Measurements from ENCODE around the gene MRPS12. TPM values are rescaled to one million over a fixed set of nuclear protein-coding genes. Genes with fewer than 3 reads are reported as not detected.

MRPS12 gene
- polyA plus RNA-seq, 3 donors: 17.2 to 81.5 (median 73.0) TPM

DNA sequence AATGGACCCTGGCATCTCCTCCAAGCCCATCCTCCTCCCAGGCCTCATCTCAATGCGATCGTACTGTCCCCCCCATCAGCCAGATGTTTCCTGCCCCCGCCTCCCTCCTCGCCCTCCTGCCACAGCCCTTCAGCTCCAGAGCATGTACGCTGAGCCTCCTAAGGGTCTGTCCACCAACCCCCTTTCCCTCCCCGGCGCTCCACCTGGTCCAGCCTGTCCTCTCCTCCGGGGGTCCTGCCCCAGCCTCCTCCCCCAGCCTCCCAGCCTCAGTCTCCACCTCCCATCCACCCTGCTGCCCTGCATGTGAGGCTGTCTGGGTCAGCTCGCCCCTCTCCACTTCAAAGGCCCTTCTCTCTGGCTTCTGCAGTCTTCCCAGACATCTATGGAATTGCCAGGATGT, 35.8 kb upstream of the MRPS12 start:
- H3K36me3 ChIP-seq (replicated peaks in 1 of 2; ENCODE audit: control insufficient read depth in 1 of 2, insufficient read depth in 2 of 2, low read length in 2 of 2): peaks cover 22 to 31% of the 10 kb centered on the region in 2 donors
- H3K9ac ChIP-seq (ENCODE audit: insufficient read depth, low read length, poor library complexity, severe bottlenecking): no peak overlapping the region
- DNase-seq: no peak
- no peaks in the 10 kb centered on the region for H3K9me3 ChIP-seq (replicated peaks in 1 of 2; ENCODE audit: control insufficient read depth in 1 of 2, insufficient read depth in 1 of 2, low read length in 2 of 2)
- H3K4me1 ChIP-seq (ENCODE audit: control insufficient read depth in 1 of 2, insufficient read depth in 2 of 2, low read length in 2 of 2): peaks cover 8 to 10% of the 10 kb centered on the region in 2 donors
- H3K4me2 ChIP-seq (replicated peaks; ENCODE audit: extremely low read depth, low read length, poor library complexity, severe bottlenecking): no peak overlapping the region
- H3K4me3 ChIP-seq (replicated peaks in 1 of 3; ENCODE audit: low read depth in 2 of 3, low read length in 3 of 3): no peak overlapping the region
- Mint-ChIP-seq H3K36me3 (peaks cover 23 to 31% of the 10 kb centered on the region in 2 donors), H3K9me3 (no peaks in the 10 kb centered on the region), H3K27ac (peak overlapping the region in 1 of 7 donors; percentile 10), H3K4me3 (no peak overlapping the region), H3K4me1 (peaks cover 19% of the 10 kb centered on the region), H3K27me3 (ENCODE audit: low read depth in 3 of 3) (peaks cover 0 to 3% (median 0%) of the 10 kb centered on the region in 3 donors)
- TF ChIP-seq, protein P1, sequence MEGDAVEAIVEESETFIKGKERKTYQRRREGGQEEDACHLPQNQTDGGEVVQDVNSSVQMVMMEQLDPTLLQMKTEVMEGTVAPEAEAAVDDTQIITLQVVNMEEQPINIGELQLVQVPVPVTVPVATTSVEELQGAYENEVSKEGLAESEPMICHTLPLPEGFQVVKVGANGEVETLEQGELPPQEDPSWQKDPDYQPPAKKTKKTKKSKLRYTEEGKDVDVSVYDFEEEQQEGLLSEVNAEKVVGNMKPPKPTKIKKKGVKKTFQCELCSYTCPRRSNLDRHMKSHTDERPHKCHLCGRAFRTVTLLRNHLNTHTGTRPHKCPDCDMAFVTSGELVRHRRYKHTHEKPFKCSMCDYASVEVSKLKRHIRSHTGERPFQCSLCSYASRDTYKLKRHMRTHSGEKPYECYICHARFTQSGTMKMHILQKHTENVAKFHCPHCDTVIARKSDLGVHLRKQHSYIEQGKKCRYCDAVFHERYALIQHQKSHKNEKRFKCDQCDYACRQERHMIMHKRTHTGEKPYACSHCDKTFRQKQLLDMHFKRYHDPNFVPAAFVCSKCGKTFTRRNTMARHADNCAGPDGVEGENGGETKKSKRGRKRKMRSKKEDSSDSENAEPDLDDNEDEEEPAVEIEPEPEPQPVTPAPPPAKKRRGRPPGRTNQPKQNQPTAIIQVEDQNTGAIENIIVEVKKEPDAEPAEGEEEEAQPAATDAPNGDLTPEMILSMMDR (IDR thresholded peaks at IDR 0.05): no peak
- no peak overlapping the region for H3K27ac ChIP-seq (ENCODE audit: low read depth in 1 of 2, low read length in 2 of 2)
- intact Hi-C loops (cut with micrococcal nuclease): loop anchor here (5.0 to 10.0 kb wide), 4 partner anchors 37 to 130 kb away; partner anchors contain the start of genes ECH1 (in 1 of the 2), MRPS12 (in 1 of the 2) and SARS2 (in 1 of the 2)
- WGBS (ENCODE audit: insufficient coverage): 32% methylated on average over 9 of the region's 9 CpGs
- no peak overlapping the region for H2AFZ ChIP-seq (ENCODE audit: insufficient read depth, low read depth, low read length, poor library complexity, severe bottlenecking)
- H3K27me3 ChIP-seq (ENCODE audit: control insufficient read depth in 2 of 2, insufficient read depth in 2 of 2, low read length in 2 of 2): no peaks in the 10 kb centered on the region
- peaks cover 22% of the 10 kb centered on the region for H3K79me2 ChIP-seq (ENCODE audit: insufficient read depth, low read length)
- peaks cover 5% of the 10 kb centered on the region for H4K20me1 ChIP-seq (ENCODE audit: insufficient read depth, low read length)

DNA sequence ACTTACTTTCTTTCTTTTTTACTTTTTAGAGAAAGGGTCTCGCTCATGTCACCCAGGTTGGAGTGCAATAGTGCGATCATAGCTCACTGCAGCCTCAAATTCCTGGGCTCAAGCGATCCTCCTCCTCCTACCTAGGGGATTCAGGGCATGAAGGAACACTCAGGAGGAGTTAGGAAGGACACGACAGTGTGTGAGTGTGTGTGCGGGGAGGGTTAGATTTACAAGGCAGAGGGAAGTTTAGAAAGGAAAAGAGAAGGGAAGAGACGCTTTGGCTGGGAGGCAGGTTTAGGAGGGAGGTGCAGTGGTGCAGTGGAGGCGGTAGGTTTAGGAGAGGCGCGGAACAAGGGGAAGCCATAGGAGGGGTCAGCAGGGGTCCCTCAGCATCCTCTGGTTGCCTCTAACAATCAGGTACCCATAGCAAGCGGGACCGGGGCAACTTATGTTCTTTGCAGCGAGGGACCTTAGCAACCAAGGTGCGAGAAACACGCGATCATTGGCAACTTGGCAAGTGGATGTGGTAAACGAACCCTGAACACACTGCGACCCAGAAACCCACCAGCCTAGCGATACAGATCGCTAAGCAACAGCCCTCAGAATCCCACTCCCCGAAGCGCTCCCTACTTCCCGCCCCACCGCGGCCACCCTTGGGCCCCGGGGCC, 31.8 kb upstream of the MRPS12 start:
- peaks cover 17 to 20% of the 10 kb centered on the region in 2 donors for H3K36me3 Mint-ChIP-seq
- no peaks in the 10 kb centered on the region for H3K36me3 ChIP-seq (replicated peaks in 1 of 2; ENCODE audit: control insufficient read depth in 1 of 2, insufficient read depth in 2 of 2, low read length in 2 of 2)
- intact Hi-C loops (cut with micrococcal nuclease): loop anchor here (1.0 to 10.0 kb wide), 6 partner anchors 31 to 134 kb away; partner anchors contain the start of genes MRPS12 (in 2 of the 2), SARS2 (in 2 of the 2) and ECH1 (in 1 of the 2)
- H3K27me3 Mint-ChIP-seq (ENCODE audit: low read depth in 3 of 3): peaks cover 0 to 1% (median 0%) of the 10 kb centered on the region in 3 donors
- H3K4me3 Mint-ChIP-seq: peak overlapping the region; percentile 90 to 91
- WGBS (ENCODE audit: insufficient coverage): 0% methylated on average over 22 of the region's 25 CpGs
- peak overlapping the region; percentile 74 for H3K4me2 ChIP-seq (replicated peaks; ENCODE audit: extremely low read depth, low read length, poor library complexity, severe bottlenecking)
- H3K9me3 Mint-ChIP-seq: peaks cover 0 to 3% (median 0%) of the 10 kb centered on the region in 7 donors
- H2AFZ ChIP-seq (ENCODE audit: insufficient read depth, low read depth, low read length, poor library complexity, severe bottlenecking): peak overlapping the region; percentile 68
- peaks cover 30% of the 10 kb centered on the region for H3K4me1 Mint-ChIP-seq
- H3K4me1 ChIP-seq (ENCODE audit: control insufficient read depth in 1 of 2, insufficient read depth in 2 of 2, low read length in 2 of 2): peaks cover 18 to 28% of the 10 kb centered on the region in 2 donors
- peak overlapping the region; percentile 60 to 79 (median 75) for H3K4me3 ChIP-seq (replicated peaks in 1 of 3; ENCODE audit: low read depth in 2 of 3, low read length in 3 of 3)
- H3K9ac ChIP-seq (ENCODE audit: insufficient read depth, low read length, poor library complexity, severe bottlenecking): peak overlapping the region; percentile 91
- peak in 1 of 3 donors; percentile 1 for DNase-seq
- peak overlapping the region; percentile 37 to 97 for H3K27ac ChIP-seq (ENCODE audit: low read depth in 1 of 2, low read length in 2 of 2)
- H4K20me1 ChIP-seq (ENCODE audit: insufficient read depth, low read length): peaks cover 5% of the 10 kb centered on the region
- peak overlapping the region; percentile 90 to 99 (median 97) for H3K27ac Mint-ChIP-seq
- H3K79me2 ChIP-seq (ENCODE audit: insufficient read depth, low read length): peaks cover 52% of the 10 kb centered on the region
- TF ChIP-seq, protein P1 (IDR thresholded peaks at IDR 0.05): no peak
- no peaks in the 10 kb centered on the region for H3K9me3 ChIP-seq (replicated peaks in 1 of 2; ENCODE audit: control insufficient read depth in 1 of 2, insufficient read depth in 1 of 2, low read length in 2 of 2)
- no peaks in the 10 kb centered on the region for H3K27me3 ChIP-seq (ENCODE audit: control insufficient read depth in 2 of 2, insufficient read depth in 2 of 2, low read length in 2 of 2)
